GM12873 (cell line): ENCODE data around the gene FRAS1.

Source experiments
- TF ChIP-seq, protein P1 (sequence below): IDR thresholded peaks from 2 replicates; pipeline ENCODE4 v1.5.1; 2012; ENCODE audit warnings: low read depth, mild to moderate bottlenecking, moderate library complexity, low read length, control low read depth; ENCODE audit not compliant: insufficient read depth; ENCODE audit errors: missing control alignments

Gene FRAS1

DNA sequence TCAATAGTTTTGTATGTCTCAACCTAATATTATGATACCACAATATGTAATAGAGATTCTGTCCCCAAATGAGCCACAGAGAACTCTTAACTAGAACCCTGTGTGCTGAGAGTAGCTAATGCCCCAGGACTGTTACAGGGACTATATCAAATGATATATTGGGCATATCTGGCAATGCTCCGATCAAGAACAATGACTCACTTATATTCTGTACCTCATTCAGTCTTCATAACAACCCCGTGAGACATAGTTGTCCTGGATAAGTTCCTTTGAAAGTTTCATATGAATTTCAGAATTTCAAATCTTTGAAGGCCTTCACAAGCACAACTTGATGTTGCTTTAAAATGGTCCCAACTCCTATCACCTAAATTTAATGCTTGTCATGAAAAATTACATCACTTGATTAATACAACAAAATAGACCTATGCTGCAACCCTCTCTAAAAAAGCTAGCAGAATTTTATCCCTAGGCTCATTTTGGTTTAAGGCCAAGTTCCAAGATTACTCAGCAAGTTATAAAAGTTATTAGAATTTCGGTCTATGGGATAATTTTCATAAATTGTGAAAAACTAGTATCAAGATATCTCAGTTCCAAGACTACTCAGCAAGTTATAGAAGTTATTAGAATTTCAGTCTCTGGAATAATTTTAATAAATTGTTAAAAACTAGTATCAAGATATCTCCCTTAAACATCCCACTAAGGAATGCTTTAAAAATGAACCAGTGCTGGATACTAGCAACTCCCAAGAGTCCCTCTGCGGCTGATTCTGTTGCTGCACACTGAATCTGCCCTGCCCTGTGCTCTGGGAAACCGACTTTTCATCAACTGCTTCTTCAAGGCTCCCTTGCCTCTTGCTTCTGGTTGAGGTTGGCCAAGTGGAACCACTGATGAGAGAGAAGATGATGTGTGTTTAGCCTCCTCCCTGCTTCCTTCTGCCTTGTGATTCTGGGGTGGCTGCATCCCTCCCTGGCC is 488.4 kb downstream of the FRAS1 start:
- TF ChIP-seq, protein P1, sequence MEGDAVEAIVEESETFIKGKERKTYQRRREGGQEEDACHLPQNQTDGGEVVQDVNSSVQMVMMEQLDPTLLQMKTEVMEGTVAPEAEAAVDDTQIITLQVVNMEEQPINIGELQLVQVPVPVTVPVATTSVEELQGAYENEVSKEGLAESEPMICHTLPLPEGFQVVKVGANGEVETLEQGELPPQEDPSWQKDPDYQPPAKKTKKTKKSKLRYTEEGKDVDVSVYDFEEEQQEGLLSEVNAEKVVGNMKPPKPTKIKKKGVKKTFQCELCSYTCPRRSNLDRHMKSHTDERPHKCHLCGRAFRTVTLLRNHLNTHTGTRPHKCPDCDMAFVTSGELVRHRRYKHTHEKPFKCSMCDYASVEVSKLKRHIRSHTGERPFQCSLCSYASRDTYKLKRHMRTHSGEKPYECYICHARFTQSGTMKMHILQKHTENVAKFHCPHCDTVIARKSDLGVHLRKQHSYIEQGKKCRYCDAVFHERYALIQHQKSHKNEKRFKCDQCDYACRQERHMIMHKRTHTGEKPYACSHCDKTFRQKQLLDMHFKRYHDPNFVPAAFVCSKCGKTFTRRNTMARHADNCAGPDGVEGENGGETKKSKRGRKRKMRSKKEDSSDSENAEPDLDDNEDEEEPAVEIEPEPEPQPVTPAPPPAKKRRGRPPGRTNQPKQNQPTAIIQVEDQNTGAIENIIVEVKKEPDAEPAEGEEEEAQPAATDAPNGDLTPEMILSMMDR: no peak

DNA sequence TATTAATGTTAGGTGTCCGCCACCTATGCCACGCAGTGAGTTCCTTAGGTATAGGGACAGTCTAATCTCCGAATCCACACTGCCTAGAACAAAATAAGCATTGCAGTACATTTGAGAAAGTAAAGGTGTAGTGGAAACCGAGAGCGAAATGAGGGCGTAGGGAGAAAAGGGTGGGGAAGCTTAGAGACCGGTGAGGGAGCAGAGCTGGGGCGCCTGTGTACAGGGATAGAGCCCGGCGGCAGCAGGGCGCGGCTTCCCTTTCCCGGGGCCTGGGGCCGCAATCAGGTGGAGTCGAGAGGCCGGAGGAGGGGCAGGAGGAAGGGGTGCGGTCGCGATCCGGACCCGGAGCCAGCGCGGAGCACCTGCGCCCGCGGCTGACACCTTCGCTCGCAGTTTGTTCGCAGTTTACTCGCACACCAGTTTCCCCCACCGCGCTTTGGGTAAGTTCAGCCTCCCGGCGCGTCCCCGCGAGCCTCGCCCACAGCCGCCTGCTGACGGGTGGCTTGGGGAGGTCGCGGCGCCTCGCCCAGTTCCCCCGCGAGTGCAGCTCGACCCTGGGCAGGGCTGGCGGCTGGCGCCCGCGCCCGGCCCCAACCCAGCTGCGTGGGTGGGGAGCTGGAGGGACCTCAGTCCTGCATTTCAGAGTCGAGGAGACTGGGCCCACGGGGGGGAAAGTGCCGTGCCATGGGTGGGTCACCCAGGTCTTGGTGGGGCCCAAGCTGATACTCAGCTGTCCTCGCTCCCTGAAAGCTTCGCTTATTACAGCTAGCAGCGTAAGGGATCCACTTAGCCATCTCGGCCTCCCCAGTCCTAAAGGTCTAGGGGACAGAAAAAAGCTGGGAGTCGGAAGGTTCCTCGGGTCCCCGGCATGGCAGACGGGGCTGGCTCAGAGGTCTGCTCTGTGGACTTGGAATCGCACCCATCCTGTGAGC is 494.6 kb downstream of the FRAS1 start, which contains the start of gene ANXA3:
TSS of gene ANXA3 (plus strand) at position 351 of the 932 bp plus-strand sequence. CDS start 2,704 bp downstream, outside the sequence.
- TF ChIP-seq, protein P1: no peak

DNA sequence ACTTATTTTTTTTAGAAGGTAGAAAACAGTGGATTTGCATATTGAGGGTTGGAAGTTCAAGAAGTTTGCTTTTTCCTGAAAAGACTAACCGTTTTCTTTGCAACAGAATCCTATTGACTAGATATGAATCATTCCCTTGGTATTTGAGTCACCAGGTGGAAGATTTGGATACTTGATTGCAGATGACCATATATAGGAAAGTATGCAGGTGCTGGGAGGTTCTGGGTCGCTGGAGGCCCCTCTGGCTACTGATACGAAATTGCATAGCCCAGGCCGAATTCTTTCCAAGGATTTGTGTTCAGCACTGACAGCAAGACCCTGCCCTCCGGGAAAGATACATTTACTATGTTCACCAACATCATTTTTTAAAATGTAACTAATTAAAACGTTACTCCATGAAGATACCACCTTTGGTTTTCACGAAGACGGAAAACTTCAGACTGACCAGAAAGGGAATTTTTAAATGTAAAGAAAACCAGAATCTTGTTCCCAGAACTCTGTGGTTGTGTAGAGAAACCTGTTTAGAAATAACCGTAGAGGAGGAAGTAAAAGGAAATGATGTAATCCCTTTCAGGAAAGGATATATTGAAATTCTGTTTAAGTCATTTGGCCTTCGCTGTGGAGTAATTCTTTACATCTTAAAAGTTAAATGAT is 495.4 kb downstream of the FRAS1 start:
- TF ChIP-seq, protein P1: no peak

DNA sequence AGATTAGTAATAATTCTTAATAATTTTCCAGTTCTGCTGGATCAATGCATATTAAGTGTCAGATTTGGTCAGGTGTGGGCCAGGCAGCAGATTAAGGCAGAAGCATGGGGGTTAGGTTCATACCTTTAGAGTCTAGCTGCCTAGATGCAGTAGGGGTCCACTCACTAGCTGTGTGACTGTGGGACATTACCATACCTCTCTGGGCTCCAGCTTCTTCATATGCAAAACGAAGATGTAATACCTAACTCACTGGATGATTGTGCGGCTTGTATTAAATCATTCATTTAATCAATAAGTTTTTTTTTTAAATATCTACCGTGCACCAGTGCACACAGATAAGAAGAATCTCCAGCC is 495.9 kb downstream of the FRAS1 start:
- TF ChIP-seq, protein P1: no peak

DNA sequence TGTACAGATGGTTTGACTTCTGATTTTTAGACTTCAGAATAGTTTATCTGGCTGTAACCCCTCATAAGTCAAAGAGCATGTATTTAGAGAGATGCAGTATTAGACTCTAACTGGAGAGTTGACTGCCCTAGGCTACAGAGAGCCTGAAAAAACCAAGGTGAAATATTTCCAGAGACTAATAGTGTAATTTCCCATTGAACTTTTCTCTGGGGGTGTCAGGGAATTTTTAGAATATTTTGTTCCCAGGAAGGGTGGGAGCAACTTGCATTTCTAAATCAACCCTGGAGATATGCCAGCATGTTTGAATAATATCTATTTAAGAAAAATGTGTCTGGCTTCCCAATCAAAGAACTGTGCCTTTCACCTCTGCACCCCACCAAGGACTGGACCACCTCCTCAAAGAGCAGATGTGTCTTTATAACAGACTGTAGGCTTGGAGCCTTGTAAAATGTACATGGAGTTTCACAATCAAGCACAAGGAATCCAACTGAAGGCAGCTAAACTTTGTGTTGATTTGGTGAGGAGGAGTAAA is 496.5 kb downstream of the FRAS1 start:
- TF ChIP-seq, protein P1: no peak

DNA sequence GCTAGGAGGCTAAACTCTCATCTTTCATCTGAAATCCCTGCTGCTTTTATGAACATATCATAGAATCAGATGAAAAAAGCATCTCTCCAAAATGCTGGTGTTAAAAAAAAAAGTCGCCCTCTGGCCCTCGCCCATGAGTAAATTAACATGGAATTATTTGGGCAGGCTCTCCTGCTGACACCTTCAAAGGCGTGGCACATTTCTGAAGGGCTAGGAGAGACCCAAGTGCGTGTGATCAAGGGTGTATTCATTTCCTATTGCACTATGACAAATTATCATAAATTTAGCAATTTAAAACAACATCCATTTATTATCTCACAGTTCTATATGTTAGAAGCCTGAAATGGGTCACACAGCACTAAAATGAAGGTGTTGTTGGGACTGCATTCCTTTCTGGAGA is 499.5 kb downstream of the FRAS1 start:
- TF ChIP-seq, protein P1: no peak
